Activated naive CD8-positive, alpha-beta T cell treated with anti-CD3 and anti-CD28 coated beads for 36 hours (primary cell): ENCODE results near the gene TRAPPC13. TPM values are rescaled to one million over a fixed set of nuclear protein-coding genes. Genes with fewer than 3 reads are reported as not detected.

Source experiments
- DNase-seq: peaks from one replicate; pipeline ENCODE4 v3.0.0; 2021
- H3K27ac Mint-ChIP-seq: one replicate; pipeline ENCODE4 v1.8.0; 2022; ENCODE audit warnings: mild to moderate bottlenecking, moderate library complexity, mixed read lengths
- H3K27me3 Mint-ChIP-seq: one replicate; pipeline ENCODE4 v1.8.0; 2022; ENCODE audit warnings: mild to moderate bottlenecking, mixed read lengths
- H3K36me3 Mint-ChIP-seq: one replicate; pipeline ENCODE4 v1.8.0; 2021; ENCODE audit warnings: mild to moderate bottlenecking, mixed read lengths
- H3K4me1 Mint-ChIP-seq: one replicate; pipeline ENCODE4 v1.8.0; 2021; ENCODE audit warnings: mixed read lengths
- H3K4me3 Mint-ChIP-seq: one replicate; pipeline ENCODE4 v1.8.0; 2022; ENCODE audit warnings: mild to moderate bottlenecking, moderate library complexity, mixed read lengths
- H3K9me3 Mint-ChIP-seq: one replicate; pipeline ENCODE4 v1.8.0; 2022; ENCODE audit warnings: mixed read lengths
- total RNA-seq, 2 experiments: library from RNA; stranded (reverse); gene quantifications; one replicate each; pipeline ENCODE4 v1.2.3, GENCODE V29; 2021

TRAPPC13 gene
- total RNA-seq, 2 experiments from 2014 or later: 23.3 to 24.3 TPM

- no peak for DNase-seq
- Mint-ChIP-seq H3K9me3 (no peaks in the 10 kb centered on the region), H3K36me3 (peaks cover 15% of the 10 kb centered on the region), H3K4me1 (peaks cover 13% of the 10 kb centered on the region), H3K4me3 (no peak overlapping the region), H3K27ac (no peak overlapping the region), H3K27me3 (no peaks in the 10 kb centered on the region)
These were observed 82.8 kb downstream of the TRAPPC13 start for GRCh38 chr5:65707663-65708062.

- no peak for DNase-seq
- H3K27me3 Mint-ChIP-seq: no peaks in the 10 kb centered on the region
- peaks cover 15% of the 10 kb centered on the region for H3K4me1 Mint-ChIP-seq
- H3K36me3 Mint-ChIP-seq: peaks cover 16% of the 10 kb centered on the region
- H3K9me3 Mint-ChIP-seq: no peaks in the 10 kb centered on the region
- no peak overlapping the region for H3K27ac Mint-ChIP-seq
- H3K4me3 Mint-ChIP-seq: no peak overlapping the region
These were observed 83.3 kb downstream of the TRAPPC13 start for GRCh38 chr5:65708145-65708544.

Other genes with a start within 250 kb of the TRAPPC13 start
- 1 to 10 TPM; 1.5 to 1.6 TPM for gene ADAMTS6, start 143.1 kb upstream of the TRAPPC13 start, total RNA-seq
- gene CENPK, start 61.9 kb upstream of the TRAPPC13 start, total RNA-seq: 10 to 100 TPM; 71.1 to 76.6 TPM
- 10 to 100 TPM; 42.4 to 46.9 TPM for gene PPWD1, start 61.7 kb upstream of the TRAPPC13 start, total RNA-seq
- 1 to 10 TPM; 6.8 to 7.1 TPM for gene TRIM23, start 694 bp upstream of the TRAPPC13 start, total RNA-seq
- gene SHLD3, start within 50 bp of the TRAPPC13 start, total RNA-seq: 1 to 10 TPM; 6.9 to 7.3 TPM
- 10 to 100 TPM; 17.0 to 18.2 TPM for gene SGTB, start 97.1 kb downstream of the TRAPPC13 start, total RNA-seq
- 10 to 100 TPM; 47.7 to 48.5 TPM for gene NLN, start 97.2 kb downstream of the TRAPPC13 start, total RNA-seq